Smooth muscle cell (in vitro differentiated cells): ENCODE results near the gene LCE5A. TPM values are rescaled to one million over a fixed set of nuclear protein-coding genes. Genes with fewer than 3 reads are reported as not detected.

ENCODE experiments used
- DNase-seq: peaks from one replicate; lab custom pipeline; 2025; ENCODE audit not compliant: unreplicated experiment; lab: John Stamatoyannopoulos, UW
- H2AFZ ChIP-seq: fragments of 200-600 bp; sonication (generic); 2 replicates; pipeline ENCODE4 v1.6.0; 2016; ENCODE audit warnings: antibody characterized with exemption, low read depth, mild to moderate bottlenecking
- H3F3A ChIP-seq: fragments of 200-600 bp; sonication (generic); 2 replicates; pipeline ENCODE4 v1.6.0; 2017; ENCODE audit warnings: antibody characterized with exemption, low read depth
- H3K27ac ChIP-seq: fragments of 200-600 bp; sonication (generic); 2 replicates; pipeline ENCODE4 v1.5.1; 2016; ENCODE audit warnings: low read depth, mild to moderate bottlenecking
- H3K27me3 ChIP-seq: fragments of 200-600 bp; sonication (generic); 2 replicates; pipeline ENCODE4 v1.6.1; 2016; ENCODE audit warnings: low read depth, mild to moderate bottlenecking
- H3K36me3 ChIP-seq: fragments of 200-600 bp; sonication (generic); 2 replicates; pipeline ENCODE4 v1.5.1; 2016; ENCODE audit warnings: low read depth
- H3K4me1 ChIP-seq: fragments of 200-600 bp; sonication (generic); 2 replicates; pipeline ENCODE4 v1.5.1; 2016; ENCODE audit warnings: low read depth
- H3K4me2 ChIP-seq: fragments of 200-600 bp; sonication (generic); 2 replicates; pipeline ENCODE4 v1.6.0; 2016; ENCODE audit warnings: mild to moderate bottlenecking
- H3K4me3 ChIP-seq: fragments of 200-600 bp; sonication (generic); 2 replicates; pipeline ENCODE4 v1.5.1; 2016; ENCODE audit warnings: mild to moderate bottlenecking
- H3K79me2 ChIP-seq: fragments of 200-600 bp; sonication (generic); 2 replicates; pipeline ENCODE4 v1.6.0; 2016; ENCODE audit warnings: low read depth, mild to moderate bottlenecking
- H3K9ac ChIP-seq: fragments of 200-600 bp; sonication (generic); 2 replicates; pipeline ENCODE4 v1.6.0; 2016; ENCODE audit warnings: low read depth
- H3K9me3 ChIP-seq: fragments of 200-600 bp; sonication (generic); replicated peaks from 2 replicates; pipeline ENCODE4 v1.5.1; 2016; ENCODE audit warnings: low read depth
- H4K20me1 ChIP-seq: fragments of 200-600 bp; sonication (generic); 2 replicates; pipeline ENCODE4 v1.6.0; 2016; ENCODE audit warnings: low read depth
- WGBS: methylation state at CpG from one replicate; pipeline ENCODE4 v1.1.7; 2016; ENCODE audit warnings: low lambda C conversion rate; 5-methylcytosine and 5-hydroxymethylcytosine counted together
- polyA plus RNA-seq: library from polyadenylated mRNA; unstranded; fragments of >200 nt; fragmentation: Nextera tagmentation; extraction: Ambion mirVana; gene quantifications from 2 replicates; pipeline ENCODE4 v1.2.1, GENCODE V29; 2016
- total RNA-seq: library from RNA; depleted of rRNA; stranded (reverse); fragments of >200 nt; gene quantifications from 2 replicates; pipeline ENCODE4 v1.2.3, GENCODE V29; 2014
- TF ChIP-seq, protein P1 (sequence below): fragments of 200-600 bp; sonication (generic); IDR thresholded peaks from 2 replicates; pipeline ENCODE4 v1.5.1; 2017; ENCODE audit warnings: borderline replicate concordance, mild to moderate bottlenecking, antibody characterized with exemption; ENCODE audit not compliant: insufficient read depth, poor library complexity, severe bottlenecking

LCE5A gene
- total and polyA plus RNA-seq, 2 experiments from 2014 or later: not detected

DNA sequence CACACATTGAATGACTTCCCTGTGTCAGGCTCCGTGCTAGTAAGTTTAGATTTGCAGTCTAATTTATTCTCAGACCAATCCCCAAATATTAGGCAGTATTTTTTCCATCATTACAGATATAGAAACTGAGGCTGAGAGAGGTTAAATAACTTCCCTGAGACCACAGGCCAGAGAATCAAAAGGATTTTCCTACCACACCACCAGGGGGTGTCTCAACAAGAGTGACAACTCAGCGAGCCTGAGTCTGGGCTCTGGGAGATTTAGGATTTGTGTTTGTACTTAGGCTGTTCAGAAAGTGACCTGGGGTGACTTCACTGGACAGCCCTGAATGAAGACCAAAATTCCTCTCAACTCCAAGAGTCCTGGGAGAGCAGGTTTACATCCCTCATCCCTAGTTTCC lies 13.3 kb upstream of the LCE5A start:
- H3F3A ChIP-seq: no peaks in the 10 kb centered on the region
- no peak overlapping the region for H3K4me2 ChIP-seq
- H3K27ac ChIP-seq: no peak overlapping the region
- no peaks in the 10 kb centered on the region for H4K20me1 ChIP-seq
- no peaks in the 10 kb centered on the region for H3K79me2 ChIP-seq
- H2AFZ ChIP-seq: no peak overlapping the region
- H3K27me3 ChIP-seq: no peaks in the 10 kb centered on the region
- WGBS: 47% methylated on average over 2 of the region's 2 CpGs
- no peaks in the 10 kb centered on the region for H3K4me1 ChIP-seq
- no peak overlapping the region for H3K9ac ChIP-seq
- TF ChIP-seq, protein P1, sequence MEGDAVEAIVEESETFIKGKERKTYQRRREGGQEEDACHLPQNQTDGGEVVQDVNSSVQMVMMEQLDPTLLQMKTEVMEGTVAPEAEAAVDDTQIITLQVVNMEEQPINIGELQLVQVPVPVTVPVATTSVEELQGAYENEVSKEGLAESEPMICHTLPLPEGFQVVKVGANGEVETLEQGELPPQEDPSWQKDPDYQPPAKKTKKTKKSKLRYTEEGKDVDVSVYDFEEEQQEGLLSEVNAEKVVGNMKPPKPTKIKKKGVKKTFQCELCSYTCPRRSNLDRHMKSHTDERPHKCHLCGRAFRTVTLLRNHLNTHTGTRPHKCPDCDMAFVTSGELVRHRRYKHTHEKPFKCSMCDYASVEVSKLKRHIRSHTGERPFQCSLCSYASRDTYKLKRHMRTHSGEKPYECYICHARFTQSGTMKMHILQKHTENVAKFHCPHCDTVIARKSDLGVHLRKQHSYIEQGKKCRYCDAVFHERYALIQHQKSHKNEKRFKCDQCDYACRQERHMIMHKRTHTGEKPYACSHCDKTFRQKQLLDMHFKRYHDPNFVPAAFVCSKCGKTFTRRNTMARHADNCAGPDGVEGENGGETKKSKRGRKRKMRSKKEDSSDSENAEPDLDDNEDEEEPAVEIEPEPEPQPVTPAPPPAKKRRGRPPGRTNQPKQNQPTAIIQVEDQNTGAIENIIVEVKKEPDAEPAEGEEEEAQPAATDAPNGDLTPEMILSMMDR: no peak
- no peak overlapping the region for H3K4me3 ChIP-seq
- no peaks in the 10 kb centered on the region for H3K36me3 ChIP-seq
- H3K9me3 ChIP-seq: peaks cover 10% of the 10 kb centered on the region
- no peak for DNase-seq

- Histone ChIP-seq H3K27me3 (no peaks in the 10 kb centered on the region), H3K4me2 (no peak overlapping the region), H3K79me2 (no peaks in the 10 kb centered on the region), H3K4me1 (no peaks in the 10 kb centered on the region), H3K36me3 (no peaks in the 10 kb centered on the region), H3K9me3 (peaks cover 10% of the 10 kb centered on the region), H3K27ac (no peak overlapping the region), H3K9ac (no peak overlapping the region), H3F3A (no peaks in the 10 kb centered on the region), H3K4me3 (no peak overlapping the region), H4K20me1 (no peaks in the 10 kb centered on the region), H2AFZ (no peak overlapping the region)
- WGBS: 11% methylated on average over 2 of the region's 2 CpGs
- no peak for DNase-seq
- TF ChIP-seq, protein P1: no peak
Measured at GRCh38 chr1:152501704-152502103, 8.9 kb upstream of the LCE5A start.

DNA sequence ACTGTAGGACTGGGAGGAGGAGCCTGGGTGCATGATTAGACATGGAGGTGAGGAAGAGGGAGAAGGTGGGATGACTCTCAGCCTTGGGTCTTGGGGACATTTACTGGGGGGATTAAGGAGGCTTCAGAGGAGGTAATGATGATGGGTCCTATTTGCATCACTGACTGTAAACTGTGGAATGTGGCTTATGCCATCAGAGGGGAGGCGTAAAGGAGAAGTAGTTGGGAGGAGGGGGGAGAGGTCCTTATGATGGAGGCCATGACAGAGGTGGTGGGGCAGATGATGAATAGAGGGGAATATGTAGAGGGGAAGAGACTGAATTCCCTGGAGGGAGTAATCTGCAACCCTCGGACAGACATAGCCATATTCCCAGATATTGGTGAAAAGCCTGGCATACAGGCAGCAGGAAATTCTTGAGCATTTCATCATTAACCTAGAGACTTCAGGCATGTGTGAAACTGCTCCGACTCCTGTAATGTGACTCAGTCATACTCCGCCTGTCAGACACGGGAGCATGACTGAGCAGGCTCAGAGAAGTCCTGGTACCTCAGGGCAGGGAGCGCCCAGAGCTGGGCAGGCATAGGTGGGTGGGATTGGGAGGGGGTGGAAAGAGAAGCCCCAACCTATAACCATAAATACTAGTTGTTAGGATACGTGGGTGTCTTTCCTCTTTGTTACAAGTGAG lies 8.0 kb upstream of the LCE5A start:
- TF ChIP-seq, protein P1: no peak
- Histone ChIP-seq H3K36me3 (no peaks in the 10 kb centered on the region), H3K9ac (no peak overlapping the region)

GRCh38 chr1:152505083-152505482 lies 5.5 kb upstream of the LCE5A start:
- 40% methylated on average over 2 of the region's 2 CpGs for whole genome bisulfite sequencing
- no peaks in the 10 kb centered on the region for H4K20me1 ChIP-seq

More for the DNA sequence above, 8.0 kb upstream of the LCE5A start:
- no peak overlapping the region for H3K4me3 ChIP-seq
- no peak overlapping the region for H3K27ac ChIP-seq
- no peak overlapping the region for H2AFZ ChIP-seq
- peaks cover 10% of the 10 kb centered on the region for H3K9me3 ChIP-seq
- H3K79me2 ChIP-seq: no peaks in the 10 kb centered on the region
- H3K27me3 ChIP-seq: no peaks in the 10 kb centered on the region
- H4K20me1 ChIP-seq: no peaks in the 10 kb centered on the region
- no peaks in the 10 kb centered on the region for H3K4me1 ChIP-seq
- DNase-seq: no peak
- H3F3A ChIP-seq: no peaks in the 10 kb centered on the region
- H3K4me2 ChIP-seq: no peak overlapping the region
- WGBS: 77% methylated on average over 7 of the region's 7 CpGs

More at GRCh38 chr1:152505083-152505482, 5.5 kb upstream of the LCE5A start:
- no peaks in the 10 kb centered on the region for H3K4me1 ChIP-seq
- no peaks in the 10 kb centered on the region for H3F3A ChIP-seq
- peaks cover 4% of the 10 kb centered on the region for H3K9me3 ChIP-seq
- H3K4me2 ChIP-seq: no peak overlapping the region
- H3K4me3 ChIP-seq: no peak overlapping the region
- H3K27ac ChIP-seq: no peak overlapping the region
- no peak for DNase-seq
- H2AFZ ChIP-seq: no peak overlapping the region
- no peaks in the 10 kb centered on the region for H3K79me2 ChIP-seq
- no peaks in the 10 kb centered on the region for H3K36me3 ChIP-seq
- TF ChIP-seq, protein P1: no peak
- no peaks in the 10 kb centered on the region for H3K27me3 ChIP-seq
- H3K9ac ChIP-seq: no peak overlapping the region
